ENCODE measurements around the gene QRICH2.
"Not testable (repeated sequence)": the region's sequence is repeated elsewhere in the genome, so short reads cannot be mapped to it uniquely, and the experiment has no call there.

QRICH2 gene

GRCh38 chr17:76226749-76227148 is 81.3 kb downstream of the QRICH2 start:
- not testable (repeated sequence) for DNase-seq; H3K27ac Mint-ChIP-seq; H3K27me3 Mint-ChIP-seq; H3K9me3 Mint-ChIP-seq; H3K36me3 Mint-ChIP-seq; H3K4me3 Mint-ChIP-seq; ATAC-seq (replicated peaks); H3K4me1 Mint-ChIP-seq

- not testable (repeated sequence) for H3K27ac Mint-ChIP-seq; DNase-seq; H3K36me3 Mint-ChIP-seq; H3K27me3 Mint-ChIP-seq; H3K9me3 Mint-ChIP-seq; ATAC-seq (replicated peaks); H3K4me3 Mint-ChIP-seq; H3K4me1 Mint-ChIP-seq
Measured at GRCh38 chr17:76225373-76226086, 82.5 kb downstream of the QRICH2 start.
